Right hindlimb (tissue), 1 donor: ENCODE measurements around the gene MT2A.

Experiments
- DNase-seq: peaks from one replicate; pipeline ENCODE4 v3.0.0-alpha.2; 2018

Gene MT2A

DNA sequence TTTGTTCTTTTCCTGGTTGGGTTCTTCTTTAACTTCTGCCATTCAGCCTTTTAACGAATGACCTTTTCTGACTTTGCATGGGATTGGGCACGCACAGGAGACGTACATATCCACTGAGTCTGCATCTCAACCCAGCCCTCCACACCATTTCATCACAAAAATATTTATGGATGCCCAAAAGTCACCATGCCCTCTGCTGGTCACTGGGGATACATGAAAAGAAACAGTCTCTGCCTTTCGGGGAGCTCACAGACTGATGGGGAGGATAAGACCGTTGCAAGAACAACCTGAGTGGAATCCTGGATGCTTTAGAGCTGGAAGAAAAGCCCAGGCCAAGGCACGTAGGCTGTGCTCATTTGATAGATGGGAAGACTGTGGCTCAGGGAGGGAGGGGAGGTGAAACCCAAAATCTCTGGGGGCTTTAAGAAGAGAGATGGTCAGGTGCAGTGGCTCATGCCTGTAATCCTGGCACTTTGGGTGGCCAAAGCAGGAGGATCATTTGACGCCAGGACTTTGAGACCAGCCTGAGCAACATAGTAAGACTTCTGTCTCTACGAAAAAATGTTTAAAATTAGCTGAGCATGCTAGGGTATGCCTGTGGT is 7.9 kb upstream of the MT2A start:
- DNase-seq: no peak

DNA sequence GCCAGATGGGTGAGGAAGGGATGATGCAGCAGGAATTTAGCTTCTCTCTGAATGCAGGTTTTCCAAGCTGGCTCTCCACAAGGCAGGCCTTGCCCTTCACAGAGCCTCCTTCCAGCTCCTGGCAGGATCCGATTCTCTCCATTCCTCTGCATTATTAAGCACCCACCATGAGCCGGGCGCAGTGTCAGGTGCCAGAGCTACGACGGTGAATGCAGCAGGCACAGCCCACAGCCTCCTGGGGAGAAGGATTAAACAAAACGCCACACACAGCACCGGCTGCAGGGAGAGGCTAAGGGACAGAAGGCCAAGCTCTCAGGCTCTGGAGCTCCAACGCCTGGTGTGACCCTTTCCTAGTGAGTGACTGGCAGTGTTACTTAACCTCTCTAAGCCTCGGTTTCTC is 7.1 kb upstream of the MT2A start:
- DNase-seq: no peak

DNA sequence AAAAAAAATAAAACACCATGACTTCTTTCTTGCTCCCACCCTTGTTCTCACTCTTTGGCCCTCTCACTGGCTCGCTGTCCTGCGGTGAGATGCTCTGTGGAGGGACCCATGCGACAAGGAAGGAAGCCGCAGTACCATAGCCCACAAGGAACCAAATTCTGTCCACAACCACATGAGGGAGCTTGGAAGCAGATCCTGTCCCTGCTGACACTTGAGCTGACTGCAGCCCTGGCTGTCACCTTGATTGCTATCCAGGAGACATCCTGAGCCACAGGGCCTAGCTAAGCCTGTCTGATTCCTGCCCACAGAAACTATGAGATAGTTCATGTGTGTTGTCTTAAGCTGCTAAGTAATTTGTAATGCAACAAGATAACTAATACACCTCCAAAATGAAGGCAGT is 4.8 kb upstream of the MT2A start:
- DNase-seq: no peak

DNA sequence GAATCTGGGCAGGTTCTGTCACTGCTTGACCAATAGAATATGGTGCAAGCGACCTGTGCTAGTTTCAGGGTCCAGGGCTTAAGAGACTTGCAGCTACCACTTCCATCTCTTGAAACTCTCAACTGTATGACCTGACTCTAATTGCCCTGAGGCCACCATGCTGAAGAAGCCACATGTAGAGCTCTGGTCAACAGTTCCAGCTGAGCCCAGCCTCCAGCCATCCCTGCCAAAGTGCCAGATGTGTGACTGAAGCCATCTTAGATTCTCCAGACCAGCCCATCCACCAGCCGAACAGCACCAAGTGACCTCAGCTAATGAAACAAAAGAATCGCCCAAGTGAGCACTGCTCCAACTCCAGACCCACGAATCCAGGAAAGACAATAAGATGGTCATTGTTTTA is 3.4 kb upstream of the MT2A start:
- no peak for DNase-seq

DNA sequence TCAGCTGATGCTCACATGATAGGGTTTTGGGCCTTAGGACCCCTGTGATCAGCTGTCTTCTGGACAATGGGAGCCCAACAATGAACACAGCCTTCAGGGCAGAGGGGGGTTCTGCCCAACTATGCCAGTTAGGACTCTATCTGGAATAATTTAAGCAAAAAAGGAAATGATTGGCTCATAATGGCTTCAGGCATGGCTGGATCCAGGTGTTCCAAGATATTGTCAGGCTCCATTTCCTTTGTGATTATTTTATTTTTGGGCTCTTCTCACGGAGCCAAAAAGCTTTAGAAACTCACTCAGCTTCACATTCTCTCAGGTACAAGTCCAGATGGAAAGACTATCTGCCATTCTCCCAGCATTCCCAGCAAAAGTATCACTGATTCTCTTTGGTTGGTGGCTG is 2.9 kb upstream of the MT2A start:
- DNase-seq: no peak

DNA sequence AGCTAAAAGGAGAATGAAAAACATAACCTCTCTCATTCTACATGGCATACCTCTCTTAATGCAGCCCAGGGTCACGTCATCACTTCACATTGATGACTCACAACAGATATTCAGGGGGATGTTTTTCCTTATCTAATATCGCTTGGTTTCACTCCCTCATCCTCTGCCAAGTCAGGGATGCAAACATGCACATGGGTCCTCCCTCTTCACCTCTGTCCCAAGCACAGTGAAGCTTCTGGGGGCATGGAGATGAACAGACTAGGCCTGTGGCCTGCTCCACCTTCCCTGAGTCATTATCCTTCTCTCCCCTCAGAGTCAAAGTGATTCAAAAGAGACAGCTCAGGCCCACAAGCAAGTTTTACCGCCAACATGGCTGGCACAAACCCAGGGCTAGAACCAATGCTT is 2.3 kb upstream of the MT2A start:
- no peak for DNase-seq

DNA sequence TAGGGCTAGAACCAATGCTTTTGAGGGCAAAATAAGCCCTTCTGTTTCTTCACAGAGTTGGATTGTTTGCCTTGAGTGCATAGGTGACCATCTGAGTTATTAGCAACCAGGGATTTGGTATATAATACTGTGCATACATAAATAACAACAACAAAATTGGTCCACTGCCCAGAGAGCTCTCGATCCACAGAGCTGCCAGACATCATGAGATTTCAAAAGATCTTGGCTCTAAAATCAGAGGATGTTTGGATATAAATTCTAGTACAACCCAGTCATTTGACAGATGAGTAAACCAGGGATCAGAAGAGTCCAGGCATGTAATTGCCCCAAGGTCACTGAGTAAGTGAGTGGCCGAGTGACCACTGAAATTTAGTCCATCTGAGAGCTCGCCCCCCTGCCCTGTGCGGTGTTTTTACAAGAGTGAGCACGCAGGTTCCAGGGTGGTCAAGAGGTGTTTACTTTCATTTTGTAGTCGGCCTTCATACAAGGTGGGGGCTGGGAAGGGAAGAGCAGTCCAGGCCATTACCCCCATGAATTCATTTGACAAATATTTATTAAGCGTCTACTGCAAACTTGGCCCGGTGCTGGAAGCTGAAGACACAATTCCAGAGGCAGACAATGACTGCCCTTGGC is 1.8 kb upstream of the MT2A start:
- peak; percentile 36 for DNase-seq

DNA sequence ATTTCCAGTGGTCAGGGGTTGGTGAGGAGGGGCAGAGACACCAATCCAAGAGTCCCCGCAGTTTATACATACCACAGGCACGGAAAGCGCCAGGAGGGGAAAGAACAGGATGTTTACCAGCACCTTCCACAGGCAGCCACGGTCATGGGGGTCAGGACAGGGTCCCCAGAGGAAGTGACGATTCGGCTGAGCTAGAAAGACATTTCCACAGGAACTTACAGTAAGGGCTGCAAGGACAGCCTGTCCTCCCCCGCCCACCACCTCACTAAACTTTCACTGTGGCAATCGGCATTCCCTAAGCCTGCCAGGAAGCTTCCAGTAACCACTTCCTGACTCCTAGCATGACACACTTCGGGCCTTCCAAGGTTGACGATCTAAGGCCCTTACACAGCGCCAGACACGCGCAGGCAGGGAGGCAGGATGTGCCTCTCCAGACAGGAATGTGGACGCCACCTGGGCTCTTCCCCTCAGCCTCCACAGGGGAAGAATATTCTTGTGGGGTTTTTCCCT is 1.2 kb upstream of the MT2A start:
- DNase-seq: peak; percentile 80

DNA sequence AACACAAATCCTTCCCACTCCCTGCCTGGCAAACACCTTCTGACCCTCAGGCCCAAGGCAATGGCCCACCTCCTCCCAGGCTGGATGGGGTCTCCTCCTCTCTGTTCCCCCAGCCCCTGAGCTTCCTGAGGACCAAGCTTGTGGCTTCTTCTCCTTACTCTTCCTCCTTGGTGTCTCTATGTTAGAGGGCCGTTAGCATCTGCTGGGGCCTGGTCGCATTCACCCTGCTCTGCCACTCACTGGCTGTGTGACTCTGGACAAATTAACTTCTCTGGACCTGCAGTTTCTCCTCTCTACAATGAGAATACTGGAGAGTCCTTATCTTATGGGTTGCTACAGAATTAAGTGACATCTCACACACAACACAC is 725 bp upstream of the MT2A start:
- DNase-seq: no peak

DNA sequence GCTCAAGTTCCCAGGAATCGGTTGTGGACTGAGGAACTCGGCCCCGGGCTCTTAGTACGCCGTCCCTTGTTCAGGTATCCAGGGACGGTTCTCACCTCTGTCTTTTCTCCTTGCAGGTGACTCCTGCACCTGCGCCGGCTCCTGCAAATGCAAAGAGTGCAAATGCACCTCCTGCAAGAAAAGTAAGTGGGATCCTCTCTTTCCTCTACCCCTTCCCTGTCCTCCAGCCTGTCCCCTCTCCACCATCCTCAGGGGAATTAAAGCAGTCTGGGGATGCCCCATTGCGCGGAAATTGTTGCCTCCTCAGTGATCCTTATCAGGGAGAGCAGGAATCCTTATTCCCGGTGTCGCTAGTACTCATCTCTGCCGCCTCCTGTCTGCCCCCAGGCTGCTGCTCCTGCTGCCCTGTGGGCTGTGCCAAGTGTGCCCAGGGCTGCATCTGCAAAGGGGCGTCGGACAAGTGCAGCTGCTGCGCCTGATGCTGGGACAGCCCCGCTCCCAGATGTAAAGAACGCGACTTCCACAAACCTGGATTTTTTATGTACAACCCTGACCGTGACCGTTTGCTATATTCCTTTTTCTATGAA is 585 bp downstream of the MT2A start:
- DNase-seq: no peak

DNA sequence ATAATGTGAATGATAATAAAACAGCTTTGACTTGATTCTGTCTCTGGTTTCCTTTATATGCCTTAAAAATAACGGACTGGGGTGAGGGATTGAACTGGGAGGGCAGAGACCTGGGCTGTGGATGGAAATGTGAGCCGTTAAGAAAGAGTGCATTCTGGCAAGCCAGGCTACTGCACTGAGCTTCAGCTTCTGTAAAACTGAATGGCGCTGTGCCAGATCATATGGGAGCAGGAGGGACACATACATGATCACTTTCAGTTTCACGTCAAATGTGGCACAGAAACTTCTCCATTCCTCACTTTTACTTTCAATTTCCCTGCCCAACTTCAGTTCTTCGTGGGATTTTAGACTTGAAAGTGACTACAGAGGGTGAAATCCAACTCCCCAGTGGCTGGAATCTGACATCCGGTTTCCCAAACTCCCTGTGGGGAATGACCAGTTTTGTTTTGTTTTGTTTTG is 1.1 kb downstream of the MT2A start:
- peak; percentile 72 for DNase-seq

DNA sequence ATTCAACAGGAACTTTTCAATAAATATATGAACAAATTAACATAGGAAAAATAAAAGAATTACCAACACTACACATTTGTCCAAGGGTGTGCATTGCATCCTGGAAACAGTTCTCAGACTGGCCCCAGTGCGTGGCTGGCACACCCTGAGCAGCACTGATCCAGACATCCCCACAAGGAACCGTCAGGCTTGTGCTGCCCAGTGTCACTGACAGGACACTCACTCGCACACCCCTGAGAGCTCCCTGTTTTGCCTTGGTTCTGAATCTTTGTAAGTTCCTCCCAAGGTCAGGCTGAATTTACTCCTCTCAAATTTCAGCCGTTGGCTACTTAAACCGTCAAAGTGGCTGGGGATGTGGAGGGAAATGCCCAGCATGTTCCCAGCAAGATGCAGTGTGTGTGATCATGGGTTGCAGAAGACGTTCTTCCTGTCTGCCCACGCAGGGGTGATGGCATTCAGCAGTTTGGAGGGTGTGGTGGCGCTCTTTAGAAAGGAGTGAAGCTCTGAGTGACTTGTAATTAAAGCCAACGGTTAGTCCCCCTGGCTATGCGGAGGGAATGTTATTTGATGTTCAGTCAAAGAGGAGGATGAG is 1.7 kb downstream of the MT2A start:
- peak; percentile 40 for DNase-seq

DNA sequence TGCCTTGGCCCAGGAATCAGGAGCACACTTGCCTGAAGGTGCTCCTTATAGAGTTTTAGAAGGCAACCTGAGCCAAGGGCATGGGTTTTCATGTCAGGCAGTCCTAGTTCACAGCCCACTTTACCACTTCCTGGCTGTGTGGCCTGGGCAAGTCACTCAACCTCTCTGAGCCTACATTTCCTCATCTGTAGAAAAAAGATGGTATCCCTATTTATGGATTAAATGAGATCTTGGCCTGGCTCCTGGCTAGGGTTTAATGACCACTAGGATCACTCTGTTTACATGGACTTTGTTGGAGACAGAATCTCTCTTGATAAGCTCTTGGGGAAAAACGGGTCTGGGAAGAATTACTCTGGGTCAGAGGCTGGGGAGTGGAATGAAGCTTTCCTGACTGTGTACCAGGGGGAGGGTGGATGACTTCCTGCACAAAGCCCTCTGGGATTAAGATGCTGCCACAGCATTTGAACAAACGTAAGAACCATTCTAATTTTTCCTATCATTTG is 2.3 kb downstream of the MT2A start:
- DNase-seq: no peak

DNA sequence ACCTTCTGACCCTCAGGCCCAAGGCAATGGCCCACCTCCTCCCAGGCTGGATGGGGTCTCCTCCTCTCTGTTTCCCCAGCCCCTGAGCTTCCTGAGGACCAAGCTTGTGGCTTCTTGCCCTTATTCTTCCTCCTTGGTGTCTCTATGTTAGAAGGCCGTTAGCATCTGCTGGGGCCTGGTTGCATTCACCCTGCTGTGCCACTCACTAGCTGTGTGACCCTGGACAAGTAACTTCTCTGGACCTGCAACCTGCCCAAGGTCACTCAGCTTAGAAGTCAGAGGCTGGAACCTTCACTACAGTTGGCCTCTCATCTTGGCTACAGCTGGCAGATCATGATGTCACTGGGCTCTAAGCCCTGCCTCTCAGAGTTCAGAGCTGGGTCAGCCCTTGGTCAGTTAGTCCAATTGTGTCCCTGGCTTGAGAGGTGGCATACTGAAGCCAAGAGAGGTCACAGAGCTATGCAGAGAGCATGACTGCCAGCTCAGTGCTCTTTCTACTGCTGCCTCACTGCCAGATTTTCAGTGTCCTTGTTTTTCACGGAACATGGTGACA is 3.0 kb downstream of the MT2A start:
- no peak for DNase-seq

DNA sequence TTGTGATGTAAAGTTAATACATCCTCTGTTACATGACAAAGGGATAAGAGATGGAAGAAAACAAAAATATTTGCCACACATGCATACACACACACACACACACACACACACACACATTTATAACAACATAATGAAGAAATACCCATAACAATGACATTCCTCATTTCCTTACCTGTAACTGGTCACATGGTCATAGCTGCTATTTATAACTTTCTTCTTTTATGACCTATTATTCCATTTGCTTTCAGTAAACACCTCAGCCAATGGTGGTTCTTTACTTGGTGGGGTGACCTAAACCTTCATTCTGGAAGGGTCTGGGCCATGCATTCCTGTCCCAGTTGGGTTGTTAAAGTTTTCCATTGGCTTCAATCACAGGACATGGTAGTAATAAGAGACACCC is 5.3 kb downstream of the MT2A start:
- no peak for DNase-seq

DNA sequence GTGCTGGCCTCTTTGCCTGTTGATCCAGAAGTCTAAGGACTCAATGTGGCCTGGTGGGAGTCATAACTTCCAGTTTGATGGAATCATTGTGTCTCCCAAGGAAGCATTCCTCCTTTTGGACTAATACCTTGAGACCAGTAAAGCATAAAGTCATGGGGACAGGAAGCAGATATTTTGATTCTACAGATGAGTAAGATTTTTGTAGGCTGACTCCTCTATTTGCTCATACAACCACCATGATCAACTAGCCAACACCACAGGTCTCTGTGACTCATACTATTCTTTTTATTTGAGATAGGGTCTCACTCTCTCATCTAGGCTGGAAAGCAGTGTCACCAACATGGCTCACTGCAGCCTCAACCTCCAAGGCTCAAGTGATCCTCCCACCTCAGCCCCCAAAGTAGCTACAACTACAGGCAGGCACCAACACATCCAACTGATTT is 6.2 kb downstream of the MT2A start:
- no peak for DNase-seq

DNA sequence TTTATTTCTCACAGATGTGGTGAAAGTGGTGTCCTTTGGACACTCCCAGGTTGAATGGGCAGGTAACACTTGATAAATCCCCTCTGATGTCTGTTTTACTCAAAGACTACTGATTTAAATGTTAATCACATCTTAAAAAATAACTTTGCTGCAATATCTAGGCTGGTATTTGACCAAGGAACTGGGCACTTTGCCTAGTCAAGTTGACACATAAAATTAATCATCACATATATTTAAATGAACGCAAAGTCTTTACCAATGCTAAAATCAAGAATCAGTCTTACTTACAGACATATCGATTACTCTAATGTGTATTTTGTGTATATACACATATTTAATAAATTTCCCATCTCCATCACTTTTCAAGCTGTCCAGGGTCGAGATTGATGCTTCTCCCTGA is 7.0 kb downstream of the MT2A start:
- DNase-seq: no peak

DNA sequence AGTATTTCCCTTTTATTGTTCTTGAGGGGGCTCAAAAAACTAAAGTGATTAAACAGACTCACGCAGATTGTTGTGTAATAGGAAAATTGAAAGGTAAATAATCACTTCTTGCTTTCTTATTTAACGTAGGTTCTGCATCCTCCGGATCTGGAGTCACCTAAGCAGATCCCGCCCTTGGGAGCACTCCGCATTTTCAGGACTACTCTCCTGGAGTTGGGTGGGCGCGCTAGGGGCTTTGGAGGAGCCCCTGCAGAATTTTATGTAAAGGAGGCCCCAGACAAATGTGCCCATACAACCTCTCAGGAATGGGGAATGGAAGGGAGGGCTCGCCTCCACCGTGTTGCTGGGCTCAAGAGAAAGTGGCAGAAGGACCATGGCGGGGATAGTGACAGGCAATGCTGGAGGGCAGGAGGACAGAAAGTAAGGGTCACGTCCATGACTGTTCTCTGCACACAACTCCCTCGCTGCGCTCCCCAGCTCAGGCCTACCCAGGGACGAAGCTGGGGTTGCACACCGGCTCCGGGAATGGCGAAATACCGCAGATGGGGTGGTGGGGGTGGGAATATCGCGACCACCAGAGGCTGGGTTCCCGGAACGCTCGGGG is 8.3 kb downstream of the MT2A start:
- DNase-seq: no peak

DNA sequence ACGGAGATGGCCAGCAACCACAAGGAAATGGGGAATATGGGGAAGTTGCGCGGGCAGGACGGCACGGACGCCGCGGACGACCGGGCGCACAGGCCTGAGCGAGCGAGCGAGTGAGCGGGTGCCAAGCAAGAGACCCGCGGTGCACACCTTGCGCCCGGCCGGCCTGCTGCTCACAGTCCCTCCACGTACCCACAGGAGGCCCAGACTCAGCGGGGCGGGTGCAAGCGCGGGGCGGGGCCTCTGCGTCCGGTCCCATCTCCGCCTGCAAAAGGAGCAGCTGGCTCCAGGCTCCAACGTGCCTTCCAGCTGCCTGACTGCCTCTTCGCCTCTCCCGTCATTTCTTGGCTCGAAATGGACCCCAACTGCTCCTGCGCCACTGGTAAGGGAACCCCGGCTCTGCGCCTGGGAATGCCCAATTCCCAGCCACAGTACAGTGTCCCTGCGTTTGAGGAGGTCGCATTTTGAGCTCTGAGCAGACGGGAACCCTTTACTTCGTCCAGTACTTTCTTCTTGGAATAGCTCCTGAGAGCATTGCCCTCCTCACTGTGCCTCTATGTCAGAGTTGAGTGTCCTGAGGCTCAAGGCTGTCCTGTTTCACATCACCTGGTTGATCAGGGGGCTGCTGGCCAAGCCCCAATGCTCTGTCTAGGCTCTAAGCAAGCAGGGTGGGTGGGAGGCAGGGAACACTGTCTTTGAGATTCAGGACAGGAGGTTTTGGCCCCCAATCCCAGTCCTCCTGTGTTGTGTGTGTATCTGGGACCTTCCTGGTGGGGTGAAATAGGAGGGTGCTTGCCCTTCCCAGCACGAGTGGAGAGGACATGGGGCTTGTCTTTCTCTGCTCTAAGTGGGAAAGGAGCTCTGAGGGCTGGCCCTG is 9.1 kb downstream of the MT2A start:
- peak; percentile 86 for DNase-seq

DNA sequence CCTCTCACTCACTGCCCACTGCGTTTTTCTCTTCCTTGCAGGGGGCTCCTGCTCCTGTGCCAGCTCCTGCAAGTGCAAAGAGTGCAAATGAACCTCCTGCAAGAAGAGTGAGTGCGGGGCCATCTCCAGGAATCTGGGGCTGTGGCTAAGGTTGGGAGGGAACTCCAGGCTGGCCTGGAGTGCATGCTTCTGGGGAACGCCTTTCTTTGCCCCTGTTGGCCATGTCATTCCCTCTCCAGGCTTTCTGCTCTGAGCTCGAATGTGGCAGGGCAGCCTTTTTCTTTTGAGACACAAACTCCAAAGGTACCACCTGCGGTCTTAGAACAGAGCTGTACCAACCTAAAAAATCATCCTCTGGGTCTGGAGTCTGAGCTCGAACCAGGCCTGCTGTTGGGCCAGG is 9.8 kb downstream of the MT2A start:
- DNase-seq: no peak

DNA sequence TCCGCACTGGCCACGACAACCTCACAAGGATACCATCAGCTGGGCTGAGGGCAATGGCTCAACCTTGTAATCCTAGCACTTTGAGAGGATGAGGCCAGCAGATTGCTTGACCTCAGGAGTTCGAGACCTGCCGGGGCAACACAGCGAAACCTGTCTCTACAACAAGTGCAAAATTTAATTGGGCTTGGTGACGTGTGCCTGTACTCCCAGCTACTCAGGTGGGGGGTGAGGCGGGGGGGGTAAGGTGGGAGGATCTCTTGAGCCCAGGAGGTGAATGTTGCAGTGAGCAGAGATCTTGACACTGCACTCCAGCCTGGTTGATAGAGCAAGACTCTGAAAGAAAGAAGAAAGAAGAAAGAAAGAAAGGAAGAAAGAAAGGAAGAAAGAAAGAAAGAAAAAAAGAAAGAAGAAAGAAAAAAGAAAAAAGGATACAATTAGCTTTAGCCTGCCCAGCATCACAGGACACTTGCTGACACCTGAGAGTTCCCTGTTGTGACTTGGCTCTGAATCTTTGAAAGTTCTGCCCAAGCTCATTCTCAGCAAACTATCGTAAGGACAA is 12.0 kb downstream of the MT2A start:
- DNase-seq: no peak
